Measurements from ENCODE around the gene PECR. TPM values are rescaled to one million over a fixed set of nuclear protein-coding genes. Genes with fewer than 3 reads are reported as not detected.

The PECR gene
- total and polyA plus RNA-seq, 9 of the 15 experiments (the other 6 are each of a cell fraction or from before 2014, with no cell fraction given): 1.1 to 10.3 (median 8.2) TPM

DNA sequence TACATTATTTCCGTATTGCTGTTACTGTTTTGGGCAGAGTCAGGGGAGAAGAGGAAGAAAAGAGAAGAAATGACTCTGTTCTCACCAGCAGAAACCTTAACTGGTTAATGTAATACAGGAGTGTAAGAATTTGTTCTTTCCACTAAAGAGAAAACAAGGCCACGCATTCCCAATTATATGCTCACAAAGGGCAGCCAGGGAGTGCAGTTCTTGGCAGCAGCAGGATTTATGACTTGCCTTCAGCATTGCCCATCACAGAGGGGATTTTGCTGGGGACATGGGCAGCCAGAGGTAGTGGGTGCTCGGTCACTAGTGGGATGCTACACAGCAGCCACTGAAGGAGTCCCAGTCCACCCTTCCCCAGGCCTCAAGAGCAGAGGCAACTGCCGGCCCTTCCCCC is 86.7 kb downstream of the PECR start:
- WGBS (ENCODE audit: insufficient coverage, low coverage, missing lambda C conversion rate): 59% methylated on average over 4 of the region's 4 CpGs
- H3K27me3 ChIP-seq (ENCODE audit: control insufficient read depth in 2 of 2, insufficient read depth in 2 of 2, low read length in 2 of 2): no peaks in the 10 kb centered on the region
- H3K9ac ChIP-seq (ENCODE audit: insufficient read depth in 1 of 2, low read depth in 2 of 2, low read length in 2 of 2): no peak overlapping the region
- no peaks in the 10 kb centered on the region for H3K9me1 ChIP-seq (ENCODE audit: control insufficient read depth, insufficient read depth, low read length)
- CTCF ChIA-PET (ENCODE audit: low intra/inter-chr PET ratio): no interaction called here
- H4K20me1 ChIP-seq (replicated peaks; ENCODE audit: control insufficient read depth, insufficient read depth, low read length): no peaks in the 10 kb centered on the region
- intact Hi-C loops (cut with micrococcal nuclease) (no loop called here), in situ Hi-C loops (cut with MboI) (no loop called here)
- DNase-seq (ENCODE audit: extremely low read depth in 1 of 4, low spot score in 3 of 4) (no peak), FAIRE-seq (no peak), ATAC-seq (no peak)
- no peaks in the 10 kb centered on the region for H3K9me3 ChIP-seq (replicated peaks; ENCODE audit: control insufficient read depth, insufficient read depth, low read depth, low read length)
- H3K36me3 ChIP-seq (ENCODE audit: control insufficient read depth, insufficient read depth, low read length): no peaks in the 10 kb centered on the region
- BruUV-seq (replicated peaks): no TSS peak
- TF ChIP-seq, protein P1, sequence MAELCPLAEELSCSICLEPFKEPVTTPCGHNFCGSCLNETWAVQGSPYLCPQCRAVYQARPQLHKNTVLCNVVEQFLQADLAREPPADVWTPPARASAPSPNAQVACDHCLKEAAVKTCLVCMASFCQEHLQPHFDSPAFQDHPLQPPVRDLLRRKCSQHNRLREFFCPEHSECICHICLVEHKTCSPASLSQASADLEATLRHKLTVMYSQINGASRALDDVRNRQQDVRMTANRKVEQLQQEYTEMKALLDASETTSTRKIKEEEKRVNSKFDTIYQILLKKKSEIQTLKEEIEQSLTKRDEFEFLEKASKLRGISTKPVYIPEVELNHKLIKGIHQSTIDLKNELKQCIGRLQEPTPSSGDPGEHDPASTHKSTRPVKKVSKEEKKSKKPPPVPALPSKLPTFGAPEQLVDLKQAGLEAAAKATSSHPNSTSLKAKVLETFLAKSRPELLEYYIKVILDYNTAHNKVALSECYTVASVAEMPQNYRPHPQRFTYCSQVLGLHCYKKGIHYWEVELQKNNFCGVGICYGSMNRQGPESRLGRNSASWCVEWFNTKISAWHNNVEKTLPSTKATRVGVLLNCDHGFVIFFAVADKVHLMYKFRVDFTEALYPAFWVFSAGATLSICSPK (IDR thresholded peaks at IDR 0.05; ENCODE audit: borderline replicate concordance): no peak
- TF ChIP-seq RB1 (IDR thresholded peaks at IDR 0.05; ENCODE audit: low read depth) (no peak), BHLHE40 (IDR thresholded peaks at IDR 0.05; ENCODE audit: low read length) (no peak), CBX2 (IDR thresholded peaks at IDR 0.05; ENCODE audit: insufficient read depth, low read length, poor library complexity, severe bottlenecking) (no peak), POLR2A (conservative IDR thresholded peaks at IDR 0.05) (no peak), ZEB2 (IDR thresholded peaks at IDR 0.05) (no peak), CEBPB (tag; IDR thresholded peaks at IDR 0.05) (no peak), CTBP1 (IDR thresholded peaks at IDR 0.05; ENCODE audit: borderline replicate concordance) (no peak)
- TF ChIP-seq, protein P2, sequence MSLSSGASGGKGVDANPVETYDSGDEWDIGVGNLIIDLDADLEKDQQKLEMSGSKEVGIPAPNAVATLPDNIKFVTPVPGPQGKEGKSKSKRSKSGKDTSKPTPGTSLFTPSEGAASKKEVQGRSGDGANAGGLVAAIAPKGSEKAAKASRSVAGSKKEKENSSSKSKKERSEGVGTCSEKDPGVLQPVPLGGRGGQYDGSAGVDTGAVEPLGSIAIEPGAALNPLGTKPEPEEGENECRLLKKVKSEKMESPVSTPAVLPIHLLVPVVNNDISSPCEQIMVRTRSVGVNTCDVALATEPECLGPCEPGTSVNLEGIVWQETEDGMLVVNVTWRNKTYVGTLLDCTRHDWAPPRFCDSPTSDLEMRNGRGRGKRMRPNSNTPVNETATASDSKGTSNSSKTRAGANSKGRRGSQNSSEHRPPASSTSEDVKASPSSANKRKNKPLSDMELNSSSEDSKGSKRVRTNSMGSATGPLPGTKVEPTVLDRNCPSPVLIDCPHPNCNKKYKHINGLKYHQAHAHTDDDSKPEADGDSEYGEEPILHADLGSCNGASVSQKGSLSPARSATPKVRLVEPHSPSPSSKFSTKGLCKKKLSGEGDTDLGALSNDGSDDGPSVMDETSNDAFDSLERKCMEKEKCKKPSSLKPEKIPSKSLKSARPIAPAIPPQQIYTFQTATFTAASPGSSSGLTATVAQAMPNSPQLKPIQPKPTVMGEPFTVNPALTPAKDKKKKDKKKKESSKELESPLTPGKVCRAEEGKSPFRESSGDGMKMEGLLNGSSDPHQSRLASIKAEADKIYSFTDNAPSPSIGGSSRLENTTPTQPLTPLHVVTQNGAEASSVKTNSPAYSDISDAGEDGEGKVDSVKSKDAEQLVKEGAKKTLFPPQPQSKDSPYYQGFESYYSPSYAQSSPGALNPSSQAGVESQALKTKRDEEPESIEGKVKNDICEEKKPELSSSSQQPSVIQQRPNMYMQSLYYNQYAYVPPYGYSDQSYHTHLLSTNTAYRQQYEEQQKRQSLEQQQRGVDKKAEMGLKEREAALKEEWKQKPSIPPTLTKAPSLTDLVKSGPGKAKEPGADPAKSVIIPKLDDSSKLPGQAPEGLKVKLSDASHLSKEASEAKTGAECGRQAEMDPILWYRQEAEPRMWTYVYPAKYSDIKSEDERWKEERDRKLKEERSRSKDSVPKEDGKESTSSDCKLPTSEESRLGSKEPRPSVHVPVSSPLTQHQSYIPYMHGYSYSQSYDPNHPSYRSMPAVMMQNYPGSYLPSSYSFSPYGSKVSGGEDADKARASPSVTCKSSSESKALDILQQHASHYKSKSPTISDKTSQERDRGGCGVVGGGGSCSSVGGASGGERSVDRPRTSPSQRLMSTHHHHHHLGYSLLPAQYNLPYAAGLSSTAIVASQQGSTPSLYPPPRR (CRISPR knock-in tag; IDR thresholded peaks at IDR 0.05; ENCODE audit: borderline replicate concordance): no peak
- TF ChIP-seq, protein P3, sequence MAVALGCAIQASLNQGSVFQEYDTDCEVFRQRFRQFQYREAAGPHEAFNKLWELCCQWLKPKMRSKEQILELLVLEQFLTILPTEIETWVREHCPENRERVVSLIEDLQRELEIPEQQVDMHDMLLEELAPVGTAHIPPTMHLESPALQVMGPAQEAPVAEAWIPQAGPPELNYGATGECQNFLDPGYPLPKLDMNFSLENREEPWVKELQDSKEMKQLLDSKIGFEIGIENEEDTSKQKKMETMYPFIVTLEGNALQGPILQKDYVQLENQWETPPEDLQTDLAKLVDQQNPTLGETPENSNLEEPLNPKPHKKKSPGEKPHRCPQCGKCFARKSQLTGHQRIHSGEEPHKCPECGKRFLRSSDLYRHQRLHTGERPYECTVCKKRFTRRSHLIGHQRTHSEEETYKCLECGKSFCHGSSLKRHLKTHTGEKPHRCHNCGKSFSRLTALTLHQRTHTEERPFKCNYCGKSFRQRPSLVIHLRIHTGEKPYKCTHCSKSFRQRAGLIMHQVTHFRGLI (CRISPR knock-in tag; IDR thresholded peaks at IDR 0.05): no peak
- no peak overlapping the region for H3K4me3 ChIP-seq
- no peak overlapping the region for H2AFZ ChIP-seq (ENCODE audit: low read depth, low read length)
- H3K79me2 ChIP-seq (ENCODE audit: control insufficient read depth, insufficient read depth, low read length): no peaks in the 10 kb centered on the region
- POLR2A ChIA-PET: no interaction called here
- no peaks in the 10 kb centered on the region for H3K4me1 ChIP-seq (replicated peaks in 1 of 2; ENCODE audit: control insufficient read depth in 2 of 2, insufficient read depth in 2 of 2, low read length in 2 of 2)
- H3K27ac ChIP-seq (ENCODE audit: extremely low read depth, low read depth, low read length): no peak overlapping the region
- H3K4me2 ChIP-seq (ENCODE audit: insufficient read depth, low read length): no peak overlapping the region
